Measurements from ENCODE around the gene CRADD.

DNA sequence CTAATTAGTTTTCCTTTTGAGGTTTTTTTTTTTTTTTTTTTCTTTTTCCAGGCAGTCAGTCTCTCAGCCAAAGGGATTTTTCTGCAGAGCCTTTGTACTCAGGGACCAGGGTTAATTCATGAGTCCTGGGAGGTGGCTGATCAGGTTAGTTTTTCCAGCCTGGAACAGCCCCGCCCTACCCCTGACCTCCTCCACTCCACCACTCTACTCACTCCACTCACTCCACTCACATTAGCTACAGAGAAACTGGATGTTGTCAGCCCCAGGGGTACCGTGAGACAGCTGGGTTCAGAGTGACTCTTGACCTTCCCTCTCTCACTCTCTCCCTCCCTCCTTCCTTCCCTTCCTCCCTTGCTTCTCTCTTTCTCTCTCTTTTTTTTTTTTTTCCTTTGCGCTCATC, 161.0 kb downstream of the CRADD start:
- TF ChIP-seq EZH2 (IDR thresholded peaks at IDR 0.05; ENCODE audit: insufficient read depth, poor library complexity, severe bottlenecking), result no peak
- no peak for TF ChIP-seq EZH2phosphoT487 (IDR thresholded peaks at IDR 0.05; ENCODE audit: insufficient read depth, low read depth)

All from GM23248 (cell line).